Fibroblast of lung (primary cell): Measurements from ENCODE around the gene ZBTB45. TPM values are rescaled to one million over a fixed set of nuclear protein-coding genes. Genes with fewer than 3 reads are reported as not detected.

Experiments
- DNase-seq, 2 donors: peaks; one replicate each; pipeline versions ENCODE4 v3.0.0 to v3.0.0-alpha.2; 2010; ENCODE audit warnings: low read depth in 2 of 2
- H2AFZ ChIP-seq: 2 replicates; pipeline ENCODE4 v1.5.1; 2012; ENCODE audit warnings: low read length, control low read depth, inconsistent platforms
- H3K27ac ChIP-seq: 2 replicates; pipeline ENCODE4 v1.5.1; 2011; ENCODE audit warnings: low read length, control low read depth; ENCODE audit not compliant: insufficient read depth
- H3K27me3 ChIP-seq: 2 replicates; pipeline ENCODE4 v1.5.1; 2011; ENCODE audit warnings: mild to moderate bottlenecking, low read length; ENCODE audit not compliant: control insufficient read depth, insufficient read depth
- H3K36me3 ChIP-seq: 2 replicates; pipeline ENCODE4 v1.5.1; 2011; ENCODE audit warnings: low read length; ENCODE audit not compliant: control insufficient read depth, insufficient read depth
- H3K4me1 ChIP-seq: 2 replicates; pipeline ENCODE4 v1.5.1; 2011; ENCODE audit warnings: low read length; ENCODE audit not compliant: control insufficient read depth, insufficient read depth; ENCODE audit errors: extremely low read depth
- H3K4me2 ChIP-seq: 2 replicates; pipeline ENCODE4 v1.5.1; 2011; ENCODE audit warnings: low read length, control low read depth; ENCODE audit not compliant: insufficient read depth; ENCODE audit errors: extremely low read depth
- H3K4me3 ChIP-seq, 4 experiments: fragments of 200-600 bp in 1 of 4; sonication (generic) in 1 of 4; replicated peaks in 1 of 4; 2 replicates each; pipeline ENCODE4 v1.5.1; 2011 to 2016; ENCODE audit warnings: low read length in 4 of 4, low read depth in 3 of 4, mild to moderate bottlenecking in 3 of 4, control low read depth in 2 of 4, inconsistent platforms in 1 of 4, mixed read lengths in 1 of 4; ENCODE audit not compliant: insufficient read depth in 1 of 4; ENCODE audit errors: control extremely low read depth in 1 of 4
- H3K79me2 ChIP-seq: 2 replicates; pipeline ENCODE4 v1.5.1; 2012; ENCODE audit warnings: mild to moderate bottlenecking, low read length, inconsistent platforms; ENCODE audit not compliant: control insufficient read depth, insufficient read depth
- H3K9ac ChIP-seq: 2 replicates; pipeline ENCODE4 v1.5.1; 2011; ENCODE audit warnings: mild to moderate bottlenecking, low read length, control low read depth; ENCODE audit not compliant: insufficient read depth
- H3K9me3 ChIP-seq: 2 replicates; pipeline ENCODE4 v1.5.1; 2012; ENCODE audit warnings: low read depth, low read length; ENCODE audit not compliant: control insufficient read depth, insufficient read depth
- H4K20me1 ChIP-seq: 2 replicates; pipeline ENCODE4 v1.5.1; 2011; ENCODE audit warnings: low read length; ENCODE audit not compliant: control insufficient read depth, insufficient read depth; ENCODE audit errors: extremely low read depth
- EZH2 ChIP-seq: IDR thresholded peaks from 2 replicates; pipeline ENCODE4 v1.5.1; 2012; ENCODE audit warnings: low read length, control low read depth, mild to moderate bottlenecking; ENCODE audit errors: missing control alignments
- polyA plus RNA-seq, 2 donors: library from polyadenylated mRNA; depleted of rRNA in 1 of 2; stranded (reverse) in 1 of 2; unstranded in 1 of 2; fragments of >200 nt; gene quantifications; 2 replicates each; pipeline ENCODE4 v1.2.1, GENCODE V29; 2011 to 2012; ENCODE audit warnings: missing spikeins in 1 of 2
- total RNA-seq: library from RNA; depleted of rRNA; stranded (reverse); fragments of >200 nt; gene quantifications from 2 replicates; pipeline ENCODE4 v1.2.1, GENCODE V29; 2014
- TF ChIP-seq, protein P1 (sequence below), 2 donors: IDR thresholded peaks in 1 of 2; conservative IDR thresholded peaks in 1 of 2; 1 replicate in 1 of 2; 2 replicates in 1 of 2; pipeline ENCODE4 v1.5.1; 2011 to 2012; ENCODE audit warnings: low read length in 2 of 2, control low read depth in 1 of 2, inconsistent platforms in 1 of 2, low read depth in 1 of 2, mild to moderate bottlenecking in 1 of 2

The ZBTB45 gene
- total and polyA plus RNA-seq, 2 donors (not counting 1 experiment from before 2014, with no cell fraction given): 3.1 to 5.9 TPM

DNA sequence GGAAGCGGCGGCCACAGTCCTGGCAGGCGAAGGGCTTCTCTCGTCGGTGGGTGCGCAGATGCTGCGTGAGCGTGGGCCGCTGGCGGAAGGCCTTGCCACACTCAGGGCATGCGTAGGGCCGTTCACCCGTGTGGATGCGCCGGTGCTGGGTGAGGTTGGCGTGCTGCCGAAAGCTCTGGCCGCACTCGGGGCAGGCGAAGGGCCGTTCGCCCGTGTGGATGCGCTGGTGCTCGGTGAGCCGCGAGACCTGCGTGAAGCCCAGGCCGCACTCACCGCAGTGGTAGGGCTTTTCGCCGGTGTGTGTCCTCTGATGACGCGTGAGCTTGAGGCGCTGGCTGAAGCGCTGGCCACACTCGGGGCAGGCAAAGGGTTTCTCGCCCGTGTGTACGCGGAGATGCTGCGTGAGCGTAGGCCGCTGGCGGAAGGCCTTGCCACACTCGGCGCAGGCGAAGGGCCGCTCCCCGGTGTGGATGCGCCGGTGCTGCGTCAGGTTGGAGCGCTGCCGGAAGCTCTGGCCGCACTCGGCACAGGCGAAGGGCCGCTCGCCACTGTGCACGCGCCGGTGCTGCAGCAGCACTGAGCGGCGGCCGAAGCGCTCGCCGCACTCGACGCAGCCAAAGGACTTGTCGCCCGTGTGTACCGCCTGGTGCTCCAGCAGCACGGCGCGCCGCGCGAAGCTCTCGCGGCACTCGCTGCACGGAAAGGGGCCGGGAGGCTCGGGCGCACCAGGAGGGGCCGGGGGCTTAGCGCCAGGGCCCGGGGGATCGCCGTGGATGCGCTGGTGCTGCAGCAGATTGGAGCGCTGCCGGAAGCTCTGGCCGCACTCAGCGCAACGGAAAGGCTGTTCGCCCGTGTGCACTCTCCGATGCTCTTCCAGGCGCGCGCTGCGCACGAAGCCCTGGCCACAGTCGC, 42.8 kb upstream of the ZBTB45 start:
- Histone ChIP-seq H3K9ac (peak overlapping the region; percentile 53), H2AFZ (peak overlapping the region; percentile 4)
- no peak for TF ChIP-seq EZH2
- TF ChIP-seq, protein P1, sequence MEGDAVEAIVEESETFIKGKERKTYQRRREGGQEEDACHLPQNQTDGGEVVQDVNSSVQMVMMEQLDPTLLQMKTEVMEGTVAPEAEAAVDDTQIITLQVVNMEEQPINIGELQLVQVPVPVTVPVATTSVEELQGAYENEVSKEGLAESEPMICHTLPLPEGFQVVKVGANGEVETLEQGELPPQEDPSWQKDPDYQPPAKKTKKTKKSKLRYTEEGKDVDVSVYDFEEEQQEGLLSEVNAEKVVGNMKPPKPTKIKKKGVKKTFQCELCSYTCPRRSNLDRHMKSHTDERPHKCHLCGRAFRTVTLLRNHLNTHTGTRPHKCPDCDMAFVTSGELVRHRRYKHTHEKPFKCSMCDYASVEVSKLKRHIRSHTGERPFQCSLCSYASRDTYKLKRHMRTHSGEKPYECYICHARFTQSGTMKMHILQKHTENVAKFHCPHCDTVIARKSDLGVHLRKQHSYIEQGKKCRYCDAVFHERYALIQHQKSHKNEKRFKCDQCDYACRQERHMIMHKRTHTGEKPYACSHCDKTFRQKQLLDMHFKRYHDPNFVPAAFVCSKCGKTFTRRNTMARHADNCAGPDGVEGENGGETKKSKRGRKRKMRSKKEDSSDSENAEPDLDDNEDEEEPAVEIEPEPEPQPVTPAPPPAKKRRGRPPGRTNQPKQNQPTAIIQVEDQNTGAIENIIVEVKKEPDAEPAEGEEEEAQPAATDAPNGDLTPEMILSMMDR (conservative IDR thresholded peaks at IDR 0.05 in 1 of 2, IDR thresholded peaks at IDR 0.05 in 1 of 2; ENCODE audit: low read depth in 1 of 2, low read length in 2 of 2): no peak

DNA sequence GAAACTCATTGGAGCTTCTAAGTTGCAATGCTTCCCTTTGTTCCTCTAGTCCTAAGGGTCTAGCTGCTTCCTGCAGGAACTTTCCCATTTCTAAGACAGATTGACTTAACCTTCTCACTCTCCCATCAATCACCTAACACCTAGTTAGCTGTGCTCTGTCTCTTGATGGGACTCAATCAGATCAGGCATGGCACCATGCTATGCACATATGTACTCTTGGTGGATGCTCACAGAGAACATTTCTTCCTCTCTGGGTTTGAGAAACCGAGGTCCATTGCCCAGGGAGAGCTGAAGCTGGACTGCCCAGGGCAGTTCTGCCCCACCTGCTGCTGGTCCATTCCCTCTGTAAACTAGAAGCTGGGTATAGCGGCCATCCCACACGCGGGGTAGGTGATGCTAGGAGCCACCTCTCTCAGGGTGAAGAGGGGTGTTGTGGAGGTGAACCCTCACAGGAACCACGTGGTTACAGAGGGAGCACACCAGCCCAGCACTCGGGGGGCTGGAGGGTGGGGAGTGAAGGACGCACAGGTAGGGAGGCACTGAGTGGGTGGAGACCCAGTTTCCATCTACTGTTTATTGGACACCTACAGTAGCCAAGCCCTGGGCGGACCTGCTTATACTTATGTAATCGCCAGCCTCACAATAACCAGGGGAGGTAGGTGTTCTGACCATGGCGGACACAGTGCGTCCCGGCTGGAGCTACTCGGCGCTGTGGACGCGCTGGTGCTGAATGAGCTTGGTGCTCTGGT, 41.9 kb upstream of the ZBTB45 start:
- Histone ChIP-seq H3K27ac (no peak overlapping the region), H3K4me1 (peaks cover 8% of the 10 kb centered on the region), H3K27me3 (no peaks in the 10 kb centered on the region), H3K9me3 (no peaks in the 10 kb centered on the region), H3K36me3 (peaks cover 2% of the 10 kb centered on the region), H3K79me2 (peaks cover 16% of the 10 kb centered on the region), H3K9ac (no peak overlapping the region), H2AFZ (no peak overlapping the region), H3K4me2 (peak overlapping the region; percentile 95), H4K20me1 (no peaks in the 10 kb centered on the region), H3K4me3 (peak overlapping the region in 1 of 4 experiments; percentile 21)
- DNase-seq: no peak
- TF ChIP-seq, protein P1 (conservative IDR thresholded peaks at IDR 0.05 in 1 of 2, IDR thresholded peaks at IDR 0.05 in 1 of 2; ENCODE audit: low read depth in 1 of 2, low read length in 2 of 2): no peak

More for the DNA sequence above, 42.8 kb upstream of the ZBTB45 start:
- Histone ChIP-seq H4K20me1 (no peaks in the 10 kb centered on the region), H3K79me2 (peaks cover 8% of the 10 kb centered on the region), H3K4me2 (peak overlapping the region; percentile 95), H3K27me3 (no peaks in the 10 kb centered on the region), H3K9me3 (no peaks in the 10 kb centered on the region), H3K4me1 (peaks cover 4% of the 10 kb centered on the region), H3K36me3 (no peaks in the 10 kb centered on the region), H3K4me3 (peak overlapping the region; percentile 21 to 38 (median 33)), H3K27ac (no peak overlapping the region)
- DNase-seq: peak; percentile 36 to 58

DNA sequence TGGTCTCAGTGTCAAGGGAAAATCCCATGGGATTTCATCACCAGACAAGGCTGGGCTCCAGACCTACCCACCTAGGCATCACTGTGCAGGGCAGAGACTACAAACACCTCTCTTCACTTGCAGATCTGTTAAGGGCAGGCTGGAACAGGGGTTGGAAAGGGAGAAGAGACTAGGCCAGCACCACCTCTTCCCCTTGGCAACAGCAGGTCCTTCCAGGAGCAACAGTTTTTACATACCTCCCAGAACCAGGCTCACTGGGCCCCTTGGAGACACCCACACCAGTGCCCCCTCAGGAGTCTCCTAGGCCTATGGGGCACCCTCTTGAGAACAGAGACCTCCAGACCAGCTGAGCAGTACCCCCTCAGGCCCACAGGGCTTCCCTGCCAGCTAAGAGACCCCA, 41.3 kb upstream of the ZBTB45 start:
- no peak for DNase-seq
- Histone ChIP-seq H4K20me1 (no peaks in the 10 kb centered on the region), H3K27me3 (no peaks in the 10 kb centered on the region), H3K9me3 (no peaks in the 10 kb centered on the region), H3K9ac (no peak overlapping the region), H3K36me3 (peaks cover 6% of the 10 kb centered on the region), H2AFZ (no peak overlapping the region), H3K27ac (no peak overlapping the region), H3K4me1 (peaks cover 8% of the 10 kb centered on the region), H3K4me2 (no peak overlapping the region), H3K79me2 (peaks cover 22% of the 10 kb centered on the region), H3K4me3 (no peak overlapping the region)
- no peak for TF ChIP-seq EZH2
- TF ChIP-seq, protein P1 (conservative IDR thresholded peaks at IDR 0.05 in 1 of 2, IDR thresholded peaks at IDR 0.05 in 1 of 2; ENCODE audit: low read depth in 1 of 2, low read length in 2 of 2): no peak
